ES-I3 (cell line): ENCODE data around the gene TNFRSF8.

Experiments
- H3K36me3 ChIP-seq: 2 replicates; pipeline ENCODE4 v1.6.1; 2013; ENCODE audit warnings: mild to moderate bottlenecking, low read length, control low read depth, moderate library complexity; ENCODE audit not compliant: insufficient read depth
- H3K4me1 ChIP-seq: 2 replicates; pipeline ENCODE4 v1.6.1; 2013; ENCODE audit warnings: mild to moderate bottlenecking, control low read depth, low read length; ENCODE audit not compliant: insufficient read depth
- H3K9ac ChIP-seq: 2 replicates; pipeline ENCODE4 v1.6.1; 2013; ENCODE audit warnings: low read depth, mild to moderate bottlenecking, low read length, moderate library complexity
- H3K9me3 ChIP-seq: 2 replicates; pipeline ENCODE4 v1.6.1; 2013; ENCODE audit warnings: mild to moderate bottlenecking, low read length, moderate library complexity; ENCODE audit not compliant: control insufficient read depth, insufficient read depth

Gene TNFRSF8

DNA sequence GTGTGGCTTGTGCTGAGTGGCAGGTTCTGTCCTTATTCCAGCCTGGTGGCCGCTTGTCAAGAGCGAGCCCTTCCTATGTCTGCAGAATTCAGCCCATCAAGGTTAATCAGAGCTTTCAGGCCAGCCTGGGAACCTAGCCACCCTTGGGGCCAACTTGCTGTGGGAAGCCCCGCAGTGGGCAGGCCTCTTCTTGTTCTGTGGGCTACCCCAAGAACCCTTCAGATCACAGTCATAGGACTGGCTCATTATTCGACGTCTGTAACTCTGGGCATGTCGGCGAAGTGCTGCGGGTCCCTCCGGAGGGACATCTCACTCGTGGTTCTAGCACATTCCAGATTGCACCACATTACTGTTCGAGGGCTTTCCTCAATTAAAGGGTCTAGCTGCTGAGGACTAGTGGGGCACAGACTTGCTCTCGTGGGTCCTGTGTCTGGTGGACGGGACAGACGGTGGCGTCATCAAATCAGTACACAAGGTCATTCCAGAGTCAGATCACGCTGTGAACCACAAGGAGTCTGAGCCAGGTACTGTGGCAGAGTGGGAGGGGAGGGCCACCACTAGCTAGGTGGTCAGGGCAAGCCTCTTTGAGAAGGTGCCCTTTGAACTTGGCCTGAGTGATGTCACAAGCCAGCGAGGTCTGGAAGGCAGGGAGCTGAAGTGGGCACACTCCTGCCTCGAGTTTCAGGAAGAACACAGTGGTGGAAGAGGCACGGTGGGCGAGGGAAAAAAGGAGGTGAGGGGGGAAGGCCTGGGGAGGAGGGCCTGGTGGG, 83.4 kb downstream of the TNFRSF8 start:
- Histone ChIP-seq H3K36me3 (no peaks in the 10 kb centered on the region; the same call in 1 of the 2 replicates), H3K4me1 (peaks cover 7% of the 10 kb centered on the region; the same call in 1 of the 2 replicates), H3K9me3 (peaks cover 2% of the 10 kb centered on the region), H3K9ac (no peak overlapping the region)

DNA sequence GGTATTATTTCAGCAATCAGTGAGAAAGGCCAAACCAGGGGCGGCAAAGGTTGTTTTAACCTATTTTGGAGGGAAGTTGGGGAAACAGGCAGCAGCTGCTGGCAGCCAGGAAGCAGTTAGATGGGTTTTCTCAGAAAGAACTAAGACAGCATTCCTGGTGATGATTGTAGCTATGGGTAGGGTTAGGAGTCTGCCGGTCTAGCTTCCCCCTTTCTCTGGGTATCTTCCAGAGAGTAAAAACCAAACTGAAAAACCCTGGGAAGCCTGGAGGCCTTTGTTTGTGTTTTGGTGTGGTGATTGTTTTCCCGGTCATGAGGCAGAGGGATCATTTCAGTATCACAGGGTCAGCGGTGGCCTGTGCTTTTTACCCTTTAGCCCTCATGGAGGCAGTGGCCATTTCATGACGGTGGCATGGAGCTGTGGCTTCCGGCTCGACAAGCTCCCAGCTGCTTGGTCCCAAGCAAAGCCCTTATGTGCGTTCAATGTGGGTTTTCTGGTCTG, 84.1 kb downstream of the TNFRSF8 start:
- H3K9ac ChIP-seq: no peak overlapping the region
- peaks cover 7% of the 10 kb centered on the region; the same call in 1 of the 2 replicates for H3K4me1 ChIP-seq
- H3K36me3 ChIP-seq: no peaks in the 10 kb centered on the region; the same call in 1 of the 2 replicates
- H3K9me3 ChIP-seq: peaks cover 2% of the 10 kb centered on the region

DNA sequence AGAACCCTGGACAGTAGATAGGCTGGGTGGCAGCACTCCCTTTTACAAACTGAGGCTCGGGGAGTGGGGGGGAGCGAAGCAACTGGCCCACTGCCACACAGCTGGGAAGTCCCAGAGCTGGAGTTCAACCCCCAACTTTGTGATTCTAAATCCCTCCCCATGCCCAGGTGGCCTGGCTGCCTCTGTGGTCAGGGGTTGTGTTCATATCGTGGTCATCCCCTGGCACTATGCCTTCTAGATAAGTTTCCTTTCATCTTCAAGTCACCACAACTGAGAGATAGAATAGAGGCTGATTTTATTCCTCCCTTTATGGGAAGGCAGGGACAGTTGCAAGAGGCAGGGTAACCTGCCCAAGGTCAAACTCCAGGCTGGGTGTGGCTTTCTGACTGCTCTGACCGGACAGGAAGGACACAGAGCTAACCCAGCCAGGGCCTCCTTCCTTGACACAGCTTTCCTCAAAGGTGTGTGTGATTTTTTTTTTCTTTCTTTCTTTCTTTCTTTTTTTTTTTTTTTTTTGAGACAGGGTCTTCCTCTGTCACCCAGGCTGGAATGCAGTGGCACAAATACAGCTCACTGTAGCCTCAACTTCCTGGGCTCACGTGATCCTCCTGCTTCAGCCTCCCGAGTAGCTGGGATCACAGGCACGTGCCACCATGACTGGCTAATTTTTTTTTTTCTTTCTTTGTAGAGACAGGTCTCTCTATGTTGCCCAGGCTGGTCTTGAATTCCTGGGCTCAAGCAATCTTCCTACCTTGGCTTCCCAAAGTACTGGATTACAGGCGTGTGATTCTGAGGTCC, 85.3 kb downstream of the TNFRSF8 start:
- H3K4me1 ChIP-seq: peaks cover 10% of the 10 kb centered on the region; the same call in 1 of the 2 replicates
- no peaks in the 10 kb centered on the region; the same call in 1 of the 2 replicates for H3K36me3 ChIP-seq
- no peak overlapping the region for H3K9ac ChIP-seq
- H3K9me3 ChIP-seq: peaks cover 2% of the 10 kb centered on the region

DNA sequence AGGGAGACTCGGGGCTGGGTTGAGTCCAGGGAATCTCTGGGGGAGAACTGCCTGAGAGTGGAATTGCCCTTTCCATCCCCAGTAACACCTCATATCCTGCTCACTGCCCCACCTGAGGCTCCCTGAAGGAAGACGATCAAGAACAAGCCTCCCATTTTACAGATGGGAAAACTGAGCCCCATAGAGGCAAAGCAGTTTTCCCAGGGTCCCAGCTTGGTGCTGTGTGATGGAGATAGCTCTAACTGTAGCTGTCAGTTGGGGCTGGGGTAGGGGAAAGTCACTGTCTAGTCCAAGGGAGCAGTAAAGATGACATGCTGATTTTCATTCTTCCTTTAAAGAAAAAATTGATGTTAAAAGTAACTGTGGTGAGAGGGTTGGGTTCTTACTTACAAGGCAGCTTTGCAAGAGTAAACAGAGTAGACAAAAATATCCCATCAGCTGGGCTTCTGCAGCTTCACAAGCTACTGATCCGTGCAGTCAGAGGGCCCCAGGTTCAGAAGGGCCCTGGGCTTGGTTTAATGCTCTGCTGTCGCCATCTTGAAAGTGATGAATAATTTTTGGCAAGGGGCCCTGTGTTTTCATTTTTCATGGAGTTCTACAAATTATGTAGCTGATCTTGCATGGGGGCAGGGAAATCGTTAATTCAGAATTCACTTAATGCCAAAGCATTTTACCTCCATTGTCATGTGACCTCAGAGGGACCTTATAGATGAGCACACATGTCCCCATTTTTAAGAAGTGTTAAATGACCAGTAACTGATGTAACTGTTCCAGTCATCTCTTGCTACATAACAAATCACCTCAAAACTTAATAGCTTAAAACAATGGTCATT, 86.1 kb downstream of the TNFRSF8 start:
- H3K4me1 ChIP-seq: peaks cover 13% of the 10 kb centered on the region; the same call in 1 of the 2 replicates
- H3K9ac ChIP-seq: no peak overlapping the region
- H3K9me3 ChIP-seq: peaks cover 2% of the 10 kb centered on the region

DNA sequence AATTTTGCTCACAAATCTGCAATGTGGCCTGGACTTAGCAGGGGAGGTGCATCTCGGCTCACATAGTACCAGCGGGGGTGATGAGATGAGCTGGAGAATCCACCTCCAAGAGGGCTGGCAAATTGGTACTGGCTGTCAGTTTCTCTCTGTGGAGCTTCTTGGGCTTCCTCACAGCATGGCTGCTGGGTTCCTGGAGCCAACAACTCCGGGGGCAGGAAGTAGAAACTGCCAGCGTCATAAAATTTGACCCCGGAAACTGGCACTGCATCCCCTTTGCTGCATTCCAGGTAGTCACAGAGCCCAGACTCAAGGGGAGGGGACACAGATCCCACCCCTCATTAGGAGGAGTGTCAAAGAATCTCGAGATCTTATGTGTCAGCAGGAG, 86.7 kb downstream of the TNFRSF8 start:
- Histone ChIP-seq H3K4me1 (peaks cover 13% of the 10 kb centered on the region; the same call in 1 of the 2 replicates), H3K9ac (no peak overlapping the region), H3K9me3 (peaks cover 2% of the 10 kb centered on the region), H3K36me3 (no peaks in the 10 kb centered on the region)

More for the DNA sequence above, 86.1 kb downstream of the TNFRSF8 start:
- H3K36me3 ChIP-seq: no peaks in the 10 kb centered on the region

DNA sequence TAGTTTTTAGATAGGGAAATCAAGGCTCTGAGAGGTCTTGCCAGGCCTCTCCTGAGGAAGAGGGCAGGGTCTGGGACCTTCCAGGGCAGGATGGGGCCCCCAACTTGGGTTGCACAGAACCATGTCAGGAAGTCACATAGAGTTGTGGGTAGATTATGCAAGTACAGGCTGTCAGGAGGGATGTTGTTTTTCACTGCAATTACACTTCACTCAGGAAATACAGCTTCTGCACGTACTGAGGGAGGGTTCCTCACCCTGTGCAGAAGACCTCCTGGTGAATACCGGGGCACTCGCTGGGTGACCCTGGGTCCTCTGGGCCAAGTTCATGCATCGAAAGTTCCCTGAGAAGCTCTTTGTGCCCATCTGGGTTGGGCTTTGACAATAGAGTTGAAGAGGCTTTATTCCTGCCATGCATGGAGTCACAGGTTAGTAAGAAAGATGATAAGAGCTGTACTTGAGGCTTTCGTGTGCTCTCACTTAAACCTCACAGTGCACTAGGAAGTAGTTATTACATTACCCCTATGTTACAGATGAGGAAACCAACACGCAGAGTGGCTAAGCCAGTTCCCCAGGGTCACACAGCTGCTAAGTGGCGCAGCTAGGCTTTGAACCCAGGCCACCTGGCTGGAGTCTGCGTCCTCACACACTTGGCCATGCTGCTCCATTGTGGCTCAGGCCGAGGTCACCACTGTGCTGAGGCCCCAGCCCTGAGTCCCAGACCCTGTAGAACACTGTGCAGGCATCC, 87.5 kb downstream of the TNFRSF8 start:
- peaks cover 13% of the 10 kb centered on the region; the same call in 1 of the 2 replicates for H3K4me1 ChIP-seq
- peaks cover 2% of the 10 kb centered on the region for H3K9me3 ChIP-seq
- no peak overlapping the region for H3K9ac ChIP-seq
- no peaks in the 10 kb centered on the region for H3K36me3 ChIP-seq

DNA sequence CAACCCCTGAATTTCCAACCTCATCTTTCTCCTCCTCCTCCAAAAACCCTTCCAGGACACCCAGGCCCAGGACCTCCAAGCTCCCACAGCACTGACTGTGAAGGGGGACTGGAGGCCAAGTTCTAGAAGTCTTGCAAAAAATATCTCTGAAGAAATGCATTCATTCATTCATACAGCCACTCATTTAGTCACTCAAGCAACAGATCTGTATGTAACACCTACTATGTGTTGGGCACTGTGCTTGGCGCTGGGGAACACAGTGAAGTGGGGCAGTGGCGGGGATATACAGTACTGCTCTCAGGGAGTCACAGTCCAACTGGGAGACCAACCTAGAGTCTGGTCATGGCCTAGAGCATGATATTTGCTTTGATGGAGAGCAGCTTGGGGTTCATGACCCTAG, 88.4 kb downstream of the TNFRSF8 start:
- H3K4me1 ChIP-seq: peaks cover 13% of the 10 kb centered on the region; the same call in 1 of the 2 replicates
- no peak overlapping the region for H3K9ac ChIP-seq
- H3K9me3 ChIP-seq: peaks cover 2% of the 10 kb centered on the region
- no peaks in the 10 kb centered on the region for H3K36me3 ChIP-seq

DNA sequence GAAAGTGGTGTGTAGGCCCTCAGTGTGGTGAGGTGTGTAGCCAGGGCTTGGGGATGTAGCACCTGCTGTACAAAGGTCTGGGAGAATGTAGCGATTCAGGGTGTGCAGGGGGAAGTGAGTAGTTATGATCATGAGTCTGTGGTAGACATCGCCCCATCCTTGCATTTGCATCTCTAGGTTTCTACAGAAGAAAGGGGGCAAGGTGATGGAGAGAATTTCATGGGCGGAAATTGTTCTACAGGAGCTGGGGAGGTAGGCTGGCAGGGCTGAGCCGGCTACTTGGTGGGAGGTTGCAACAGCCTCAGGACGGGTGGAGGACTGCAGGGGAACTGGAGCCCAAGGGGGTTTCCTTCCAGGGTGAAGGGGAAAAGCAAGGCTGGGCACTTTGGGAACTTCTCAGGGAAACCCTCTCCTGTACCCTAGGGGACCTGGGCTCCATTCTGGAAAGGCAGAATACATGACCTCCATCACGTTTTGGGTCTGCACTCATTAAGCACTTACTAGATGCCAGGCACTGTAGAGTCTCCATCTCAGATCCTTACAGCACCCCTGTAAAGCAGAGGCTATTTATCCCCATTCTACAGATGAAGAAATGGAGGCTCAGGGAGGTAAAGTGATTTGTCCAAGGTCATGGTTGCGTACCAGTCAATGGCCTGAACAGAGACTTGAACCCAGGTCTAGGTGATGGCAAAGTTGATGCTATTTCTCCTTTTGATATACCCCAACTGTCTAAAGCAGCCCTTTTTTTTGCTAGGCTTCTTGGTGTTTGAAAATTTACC, 89.2 kb downstream of the TNFRSF8 start:
- Histone ChIP-seq H3K9ac (no peak overlapping the region), H3K4me1 (peaks cover 8% of the 10 kb centered on the region; the same call in 1 of the 2 replicates), H3K9me3 (peaks cover 2% of the 10 kb centered on the region), H3K36me3 (no peaks in the 10 kb centered on the region)

DNA sequence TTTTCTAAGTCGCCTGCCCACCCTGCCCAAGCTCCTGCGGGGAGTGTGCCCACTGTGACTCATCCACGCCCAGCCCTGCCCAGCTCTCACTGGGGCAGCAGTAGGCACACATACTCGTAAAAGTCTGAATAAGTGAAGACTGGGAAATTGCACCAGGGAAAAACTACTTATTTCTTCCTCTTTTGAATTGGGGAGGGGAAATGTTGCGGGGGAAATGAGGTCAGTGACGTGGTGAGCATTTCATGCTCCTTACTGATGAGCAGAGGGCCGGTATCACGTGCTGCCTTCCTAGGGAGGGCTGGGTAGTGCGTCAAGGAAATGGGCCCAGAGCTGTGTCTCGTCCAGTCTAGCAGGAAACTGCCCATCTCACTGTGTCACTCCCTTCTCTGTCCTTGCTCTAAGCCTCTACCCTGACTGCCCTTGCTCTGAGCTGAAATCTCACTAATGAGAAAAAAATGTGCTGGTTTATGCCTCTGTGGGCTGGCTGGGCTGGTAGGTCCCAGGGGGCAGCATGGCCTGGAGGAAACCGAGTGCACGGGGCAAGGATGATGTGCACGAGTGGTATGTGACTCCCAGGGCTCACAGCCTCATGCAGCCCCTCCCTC, 90.2 kb downstream of the TNFRSF8 start:
- Histone ChIP-seq H3K4me1 (peaks cover 16% of the 10 kb centered on the region; the same call in 1 of the 2 replicates), H3K9me3 (peaks cover 2% of the 10 kb centered on the region), H3K36me3 (no peaks in the 10 kb centered on the region), H3K9ac (no peak overlapping the region)

DNA sequence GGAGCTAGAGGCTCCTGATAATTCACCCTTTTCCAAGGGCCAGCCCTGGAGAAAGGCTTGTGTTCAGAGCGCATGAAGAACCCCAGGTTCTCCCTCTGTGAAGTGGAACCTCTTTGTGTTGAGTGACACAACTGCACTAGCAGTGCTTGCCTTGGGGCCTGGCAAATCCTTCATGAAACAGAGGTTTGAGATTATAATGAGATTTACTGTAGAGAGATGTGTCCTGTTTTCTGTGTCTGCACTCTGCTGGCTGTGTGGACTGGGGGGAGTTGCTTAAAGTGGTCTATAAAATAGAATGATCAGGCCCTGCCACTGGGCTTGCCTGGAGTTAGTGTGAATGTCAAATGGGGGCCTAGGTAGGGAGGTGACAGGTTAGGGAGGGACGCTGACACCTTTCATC, 92.2 kb downstream of the TNFRSF8 start:
- Histone ChIP-seq H3K9me3 (no peaks in the 10 kb centered on the region), H3K4me1 (peaks cover 23% of the 10 kb centered on the region; the same call in 1 of the 2 replicates), H3K36me3 (no peaks in the 10 kb centered on the region)

DNA sequence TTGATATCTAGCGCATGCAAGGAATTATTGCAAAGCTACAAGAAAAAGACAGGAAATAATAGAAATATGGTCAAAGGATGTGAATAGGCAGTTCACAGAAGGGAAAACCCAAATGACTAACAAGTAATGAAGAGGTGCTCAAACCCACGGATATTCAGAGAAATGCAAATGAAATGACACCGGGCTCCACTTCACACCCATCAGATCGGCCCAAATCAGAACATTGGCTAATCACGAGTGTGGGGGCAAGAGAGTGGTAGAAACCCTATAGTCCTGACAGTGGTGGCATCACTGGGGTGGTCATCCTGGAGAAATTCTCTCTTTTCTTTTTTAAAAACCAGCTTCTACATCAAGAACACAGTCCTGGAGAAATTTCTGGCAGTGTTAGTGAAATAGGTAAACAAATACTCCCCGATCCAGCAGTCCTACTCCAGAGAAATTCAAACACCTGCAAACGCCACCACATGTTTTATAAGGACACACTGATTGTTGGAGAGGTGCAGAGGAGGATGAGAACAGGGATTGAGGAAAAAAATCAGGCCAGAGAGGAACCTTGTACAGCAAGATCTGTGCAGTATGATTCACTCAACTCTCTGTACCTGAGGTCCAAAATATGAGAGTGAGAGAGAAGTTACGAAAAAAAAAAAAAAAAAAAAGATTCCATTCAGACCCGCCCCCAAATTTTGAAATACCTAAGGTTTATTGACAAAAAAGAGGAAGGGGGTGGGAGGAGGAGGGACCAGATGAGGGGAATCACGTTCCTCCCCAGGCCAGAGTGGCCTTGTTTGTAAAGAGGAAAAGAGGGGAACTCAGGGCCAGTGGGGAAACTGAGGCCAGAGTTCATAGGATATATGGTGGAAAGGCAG, 94.5 kb downstream of the TNFRSF8 start:
- no peak overlapping the region for H3K9ac ChIP-seq
- no peaks in the 10 kb centered on the region for H3K36me3 ChIP-seq
- H3K4me1 ChIP-seq: peaks cover 34% of the 10 kb centered on the region; the same call in 1 of the 2 replicates
- no peaks in the 10 kb centered on the region for H3K9me3 ChIP-seq

More for the DNA sequence above, 92.2 kb downstream of the TNFRSF8 start:
- H3K9ac ChIP-seq: no peak overlapping the region
